Pancreas (tissue), 10 donors: ENCODE results near the gene RAD51B. TPM values are rescaled to one million over a fixed set of nuclear protein-coding genes. Genes with fewer than 3 reads are reported as not detected.

Experiments used
- ATAC-seq, 4 donors: fragments of 200-7000 bp; cut with Tn5 transposase; one replicate each; pipeline versions ENCODE4 v1.8.0 to v1.9.1; 2020; ENCODE audit warnings: mild to moderate bottlenecking in 4 of 4, moderate library complexity in 4 of 4
- DNase-seq, 6 donors: peaks; one replicate each; pipeline ENCODE4 v3.0.0-alpha.2; 2020
- FAIRE-seq: peaks from 2 replicates; lab custom pipeline; 2012; peaks lifted over from hg19 to GRCh38; lab: Jason Lieb, UNC
- H3K27ac ChIP-seq, 4 donors: fragments of 200-600 bp; sonication (generic); 1 replicate in 3 of 4; 2 replicates in 1 of 4; pipeline versions ENCODE4 v1.5.0 to v1.8.0; 2020
- H3K27me3 ChIP-seq, 4 donors: fragments of 200-600 bp; one replicate each; pipeline ENCODE4 v1.8.0; 2021
- H3K36me3 ChIP-seq, 3 donors: fragments of 200-600 bp; sonication (generic) in 1 of 3; one replicate each; pipeline versions ENCODE4 v1.5.0 to v1.8.0; 2020 to 2021
- H3K4me1 ChIP-seq, 3 donors: fragments of 200-600 bp; one replicate each; pipeline ENCODE4 v1.8.0; 2021
- H3K4me3 ChIP-seq, 4 donors: fragments of 200-600 bp; sonication (generic) in 2 of 4; one replicate each; pipeline versions ENCODE4 v1.5.0 to v1.8.0; 2020 to 2021
- H3K9me3 ChIP-seq, 4 donors: fragments of 200-600 bp; one replicate each; pipeline ENCODE4 v1.8.0; 2021
- WGBS, 2 donors: extraction: QIAGEN DNeasy Blood & Tissue Kit; methylation state at CpG; one replicate each; pipeline ENCODE4 v1.1.7; 2013; 5-methylcytosine and 5-hydroxymethylcytosine counted together
- intact Hi-C, 3 donors: fragments of 100-400 bp; cut with DNase I; formaldehyde crosslinking; loops; one replicate each; pipeline versions ENCODE4 v1.11.1 to v1.14.2; 2022
- polyA plus RNA-seq, 2 donors: library from polyadenylated mRNA; stranded (reverse); fragments of 200-250 nt; gene quantifications; one replicate each; pipeline ENCODE4 v1.2.3, GENCODE V29; 2013
- total RNA-seq, 6 donors: library from RNA; stranded (reverse); fragmentation: NEBNext Ultra II Directional in 4 of 6; extraction: Animal tissue kit (Norgen Biotek cat#: 25700) in 4 of 6; gene quantifications; one replicate each; pipeline versions ENCODE4 v1.2.1 to v1.2.4, GENCODE V29; 2021 to 2023
- TF ChIP-seq, protein P1 (sequence below), 4 donors: fragments of 200-600 bp; sonication (generic) in 3 of 4; IDR thresholded peaks; one replicate each; pipeline versions ENCODE4 v1.5.0 to v1.8.0; 2021; ENCODE audit warnings: antibody characterized with exemption in 4 of 4
- donor health status: healthy with polysubstance abuse.
- donor health status: DM: no; HTN: no; CAD: no; lungs with moderate emphysema.
- donor health status: DM: no; HTN: no; CAD: no.
- donor health status: control.
- donor health status: control.
- donor health status: Bipolar disorder and iron deficiency.
- donor health status: DM: yes; HTN: yes; CAD: no.
- donor health status: DM: no; HTN: no; CAD: no.
- donor health status: DM: no; HTN: no; CAD: no.
- donor health status: DM: yes; HTN: yes; CAD: no.

Gene RAD51B
- total and polyA plus RNA-seq, 8 donors, result 1.1 to 17.3 (median 5.8) TPM

DNA sequence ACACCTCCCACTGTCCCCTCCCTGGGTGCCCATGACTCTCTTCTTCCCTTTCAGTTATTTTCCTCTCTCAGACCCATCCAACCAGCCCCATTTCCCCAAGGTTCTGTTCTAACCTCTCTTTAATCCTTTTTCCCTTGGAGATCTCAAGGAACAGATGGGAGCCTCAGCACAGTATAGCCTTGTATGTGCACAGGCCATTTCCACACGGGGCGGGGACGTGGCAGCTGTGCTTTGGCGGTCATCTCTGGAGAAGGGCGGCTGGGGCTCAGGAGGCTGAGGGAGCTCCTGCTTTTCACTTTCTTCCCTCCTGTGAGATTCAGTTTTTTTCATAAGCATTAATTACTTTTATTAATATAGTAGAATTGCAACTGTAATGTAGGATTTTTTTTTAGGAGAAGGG, 761.1 kb downstream of the RAD51B start:
- Histone ChIP-seq H3K4me3 (no peak overlapping the region), H3K9me3 (no peaks in the 10 kb centered on the region), H3K36me3 (no peaks in the 10 kb centered on the region), H3K27me3 (no peaks in the 10 kb centered on the region), H3K27ac (no peak overlapping the region), H3K4me1 (peaks cover 6 to 14% (median 7%) of the 10 kb centered on the region in 3 donors)
- TF ChIP-seq, protein P1, sequence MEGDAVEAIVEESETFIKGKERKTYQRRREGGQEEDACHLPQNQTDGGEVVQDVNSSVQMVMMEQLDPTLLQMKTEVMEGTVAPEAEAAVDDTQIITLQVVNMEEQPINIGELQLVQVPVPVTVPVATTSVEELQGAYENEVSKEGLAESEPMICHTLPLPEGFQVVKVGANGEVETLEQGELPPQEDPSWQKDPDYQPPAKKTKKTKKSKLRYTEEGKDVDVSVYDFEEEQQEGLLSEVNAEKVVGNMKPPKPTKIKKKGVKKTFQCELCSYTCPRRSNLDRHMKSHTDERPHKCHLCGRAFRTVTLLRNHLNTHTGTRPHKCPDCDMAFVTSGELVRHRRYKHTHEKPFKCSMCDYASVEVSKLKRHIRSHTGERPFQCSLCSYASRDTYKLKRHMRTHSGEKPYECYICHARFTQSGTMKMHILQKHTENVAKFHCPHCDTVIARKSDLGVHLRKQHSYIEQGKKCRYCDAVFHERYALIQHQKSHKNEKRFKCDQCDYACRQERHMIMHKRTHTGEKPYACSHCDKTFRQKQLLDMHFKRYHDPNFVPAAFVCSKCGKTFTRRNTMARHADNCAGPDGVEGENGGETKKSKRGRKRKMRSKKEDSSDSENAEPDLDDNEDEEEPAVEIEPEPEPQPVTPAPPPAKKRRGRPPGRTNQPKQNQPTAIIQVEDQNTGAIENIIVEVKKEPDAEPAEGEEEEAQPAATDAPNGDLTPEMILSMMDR (IDR thresholded peaks at IDR 0.05), result no peak
- intact Hi-C loops, result no loop called here
- peak in 1 of 4 donors; percentile 28 for ATAC-seq
- no peak for DNase-seq
- WGBS, 2 donors, result 80% methylated on average over 5 of the region's 5 CpGs
- FAIRE-seq, result no peak

DNA sequence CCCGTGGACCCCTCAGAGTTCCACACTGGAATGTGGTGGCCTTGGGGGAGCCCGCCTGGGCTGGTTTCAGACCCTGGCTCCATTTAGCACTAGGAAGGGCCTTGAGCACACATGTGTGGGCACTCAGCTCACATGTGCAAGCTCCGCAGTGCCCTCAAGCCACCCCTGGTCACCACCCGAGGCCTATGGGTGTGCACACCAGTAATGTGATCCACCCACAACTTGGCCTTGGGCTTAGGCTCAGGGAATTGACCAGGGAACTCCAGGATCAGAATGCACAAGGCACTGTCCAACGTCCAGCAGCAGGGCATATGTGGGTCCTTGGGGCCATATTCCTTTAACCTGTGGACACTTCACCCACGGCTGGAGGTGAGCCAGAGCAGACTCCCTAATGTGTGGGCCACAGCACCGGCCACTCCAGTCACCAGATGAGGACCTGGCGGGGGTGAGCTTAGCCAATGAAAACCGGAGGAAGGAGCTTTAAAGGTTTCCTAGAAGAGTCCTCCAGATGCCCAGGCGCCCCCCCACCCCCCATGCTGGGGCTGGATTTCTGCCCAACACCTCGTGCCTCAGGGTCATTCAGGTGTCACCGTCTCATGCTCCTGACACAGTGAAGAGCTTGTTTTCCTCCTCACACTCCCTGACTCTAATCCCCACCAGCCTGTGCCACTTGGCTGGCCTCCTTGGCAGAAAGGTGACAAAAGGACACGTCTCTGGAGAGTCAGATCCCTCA, 764.1 kb downstream of the RAD51B start:
- WGBS, 2 donors, result 56 to 59% methylated on average over 13 of the region's 13 CpGs
- Histone ChIP-seq H3K27ac (no peak overlapping the region), H3K4me1 (peaks cover 6 to 14% (median 7%) of the 10 kb centered on the region in 3 donors), H3K9me3 (no peaks in the 10 kb centered on the region), H3K27me3 (no peaks in the 10 kb centered on the region), H3K36me3 (no peaks in the 10 kb centered on the region), H3K4me3 (no peak overlapping the region)
- FAIRE-seq (no peak), ATAC-seq (peak; percentile 21 to 69 (median 52)), DNase-seq (peak in 2 of 6 donors; percentile 40 to 54)
- intact Hi-C loops, result no loop called here
- TF ChIP-seq, protein P1 (IDR thresholded peaks at IDR 0.05), result no peak

DNA sequence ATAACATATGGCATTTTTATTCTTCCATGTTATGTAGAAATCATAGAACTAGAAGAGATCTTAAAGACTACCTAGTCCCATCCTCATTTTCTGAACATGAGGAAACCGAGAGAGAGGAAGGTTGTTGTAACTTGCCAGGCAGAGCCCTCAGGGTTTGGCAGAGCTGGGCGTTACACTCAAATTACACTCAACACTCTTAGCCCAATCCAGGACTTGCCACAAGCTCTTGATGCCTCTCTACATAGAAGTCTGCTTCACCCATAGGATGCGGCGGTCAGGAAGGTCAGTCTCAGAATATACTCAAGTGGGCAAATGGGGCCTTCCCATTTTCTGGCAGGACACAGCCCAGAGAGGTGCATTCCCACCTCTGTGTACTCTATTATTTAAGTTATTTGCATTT, 765.2 kb downstream of the RAD51B start:
- FAIRE-seq, result no peak
- 88 to 89% methylated on average over 4 of the region's 4 CpGs for WGBS, 2 donors
- no peak overlapping the region for H3K4me3 ChIP-seq
- TF ChIP-seq, protein P1 (IDR thresholded peaks at IDR 0.05), result no peak
- ATAC-seq, result peak in 2 of 4 donors; percentile 4 to 21
- H3K27me3 ChIP-seq, result no peaks in the 10 kb centered on the region
- no peaks in the 10 kb centered on the region for H3K36me3 ChIP-seq
- H3K27ac ChIP-seq, result no peak overlapping the region
- no peak for DNase-seq
- no peaks in the 10 kb centered on the region for H3K9me3 ChIP-seq
- peaks cover 6 to 14% (median 7%) of the 10 kb centered on the region in 3 donors for H3K4me1 ChIP-seq
- intact Hi-C loops, result no loop called here

DNA sequence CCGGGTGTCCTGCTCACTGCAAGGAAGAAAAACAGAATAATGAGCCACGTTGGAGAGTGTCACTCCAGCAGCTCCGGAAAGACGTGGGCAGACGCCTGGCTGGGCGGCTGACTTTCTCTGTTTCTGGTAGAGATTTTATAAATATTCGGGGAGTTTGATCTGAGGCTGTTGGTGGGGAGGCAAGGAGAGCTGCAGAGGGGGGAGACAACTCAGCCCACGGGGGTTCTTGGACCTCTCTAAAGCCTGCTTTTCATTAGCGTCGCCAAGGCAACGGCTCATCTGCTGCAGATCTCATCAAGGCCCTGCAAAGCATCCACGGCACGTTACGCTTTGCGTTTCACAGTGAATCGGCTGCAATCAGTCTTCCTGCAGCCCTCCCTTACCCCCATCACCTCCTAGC, 766.1 kb downstream of the RAD51B start:
- no peak overlapping the region for H3K4me3 ChIP-seq
- TF ChIP-seq, protein P1 (IDR thresholded peaks at IDR 0.05), result no peak
- H3K36me3 ChIP-seq, result no peaks in the 10 kb centered on the region
- H3K27me3 ChIP-seq, result no peaks in the 10 kb centered on the region
- no peak for ATAC-seq
- 91 to 93% methylated on average over 16 of the region's 16 CpGs for WGBS, 2 donors
- H3K4me1 ChIP-seq, result peaks cover 6 to 11% (median 7%) of the 10 kb centered on the region in 3 donors
- no peak overlapping the region for H3K27ac ChIP-seq
- no peaks in the 10 kb centered on the region for H3K9me3 ChIP-seq
- FAIRE-seq, result no peak
- intact Hi-C loops, result no loop called here
- DNase-seq, result peak in 1 of 6 donors; percentile 38
